LHCN-M2 (cell line): ENCODE data around the gene RSRC2. TPM values are rescaled to one million over a fixed set of nuclear protein-coding genes. Genes with fewer than 3 reads are reported as not detected.
"Not testable (repeated sequence)": the region's sequence is repeated elsewhere in the genome, so short reads cannot be mapped to it uniquely, and the experiment has no call there.

ENCODE experiments used
- DNase-seq: peaks from one replicate; pipeline ENCODE4 v3.0.0-alpha.2; 2012; ENCODE audit warnings: low read depth
- total RNA-seq: library from RNA; depleted of rRNA; stranded (reverse); fragments of >200 nt; gene quantifications from 2 replicates; pipeline ENCODE4 v1.2.3, GENCODE V29; 2014

Gene RSRC2
- total RNA-seq, 1 experiment from 2014 or later: 52.0 TPM

DNA sequence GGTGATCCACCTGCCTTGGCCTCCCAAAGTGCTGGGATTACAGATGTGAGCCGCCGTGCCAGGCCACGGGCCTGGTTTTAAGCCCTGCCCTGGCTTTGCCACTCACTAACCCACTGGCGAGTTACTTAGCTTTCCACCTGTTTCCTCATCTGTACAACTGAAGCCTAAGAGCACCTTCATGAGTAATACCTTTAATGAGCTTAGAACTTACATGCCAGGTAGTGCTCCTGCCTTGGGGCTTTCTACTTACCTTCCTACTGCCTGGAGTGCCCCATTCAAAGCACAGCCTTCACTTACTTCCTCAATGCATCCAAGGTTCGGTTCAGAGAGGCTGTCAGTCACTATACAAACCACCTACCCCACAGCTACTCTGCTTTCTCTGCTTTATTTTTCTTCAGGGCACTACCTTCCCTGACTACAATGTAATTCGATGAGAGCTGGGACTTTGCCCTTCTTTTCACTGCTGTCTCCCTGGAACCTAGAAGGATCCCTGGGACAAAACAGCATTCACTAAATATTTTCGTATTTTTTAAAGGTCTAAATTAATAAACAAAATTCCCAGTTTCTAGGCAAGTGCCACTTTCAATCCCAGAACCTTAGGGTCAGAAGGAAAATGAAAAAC lies 39.8 kb downstream of the RSRC2 start:
- no peak for DNase-seq

DNA sequence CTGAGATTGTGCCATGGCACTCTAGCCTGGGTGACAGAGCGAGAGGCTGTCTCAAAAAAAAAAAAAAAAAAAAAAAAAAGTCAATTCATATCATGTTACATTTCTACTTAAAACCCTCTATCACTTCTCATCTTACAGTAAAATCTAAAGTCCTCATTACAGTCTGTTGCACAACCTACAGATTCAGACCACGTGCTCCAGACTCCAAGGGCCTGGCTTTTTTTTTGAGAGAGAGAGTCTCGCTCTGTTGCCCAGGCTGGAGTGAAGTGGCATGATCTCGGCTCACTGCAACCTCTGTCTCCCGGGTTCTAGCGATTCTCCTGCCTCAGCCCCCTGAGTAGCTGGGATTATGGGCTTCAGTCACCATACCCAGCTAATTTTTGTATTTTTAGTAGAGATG lies 40.4 kb downstream of the RSRC2 start:
- peak; percentile 37 for DNase-seq

DNA sequence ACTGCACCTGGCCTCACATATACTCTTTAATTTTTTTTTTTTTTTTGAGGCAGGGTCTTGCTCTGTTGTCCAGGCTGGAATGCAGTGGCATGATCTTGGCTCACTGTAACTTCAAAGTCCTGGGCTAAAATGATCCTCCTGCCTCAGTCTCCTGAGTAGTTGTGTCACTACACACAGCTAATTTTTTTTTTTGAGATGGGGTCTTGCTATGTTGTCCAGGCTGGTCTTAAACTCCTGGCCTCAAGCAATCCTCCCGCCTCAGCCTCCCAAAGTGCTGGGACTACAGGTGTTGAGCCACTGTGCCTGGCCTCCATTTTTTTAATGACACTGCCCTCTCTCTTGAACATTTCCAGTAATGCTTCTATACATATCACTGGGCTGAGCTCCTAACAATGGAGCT lies 42.4 kb downstream of the RSRC2 start:
- not testable (repeated sequence) for DNase-seq

DNA sequence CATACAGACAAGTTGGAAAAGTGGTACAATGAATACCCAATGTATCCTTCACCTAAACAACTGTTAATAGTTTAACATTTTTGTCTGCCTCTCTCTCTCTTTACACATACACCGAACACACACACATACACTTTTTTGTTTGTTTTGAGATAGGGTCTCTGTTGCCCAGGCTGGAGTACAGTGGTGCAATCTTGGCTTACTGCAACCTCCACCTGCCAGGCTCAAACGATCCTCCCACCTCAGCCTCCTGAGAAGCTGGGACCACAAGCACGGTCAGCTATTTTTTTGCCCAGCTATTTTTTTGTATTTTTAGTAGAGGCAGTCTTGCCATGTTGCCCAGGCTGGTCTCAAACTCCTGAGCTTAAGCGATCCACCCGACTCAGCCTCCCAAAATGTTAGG lies 42.8 kb downstream of the RSRC2 start:
- DNase-seq: no peak

DNA sequence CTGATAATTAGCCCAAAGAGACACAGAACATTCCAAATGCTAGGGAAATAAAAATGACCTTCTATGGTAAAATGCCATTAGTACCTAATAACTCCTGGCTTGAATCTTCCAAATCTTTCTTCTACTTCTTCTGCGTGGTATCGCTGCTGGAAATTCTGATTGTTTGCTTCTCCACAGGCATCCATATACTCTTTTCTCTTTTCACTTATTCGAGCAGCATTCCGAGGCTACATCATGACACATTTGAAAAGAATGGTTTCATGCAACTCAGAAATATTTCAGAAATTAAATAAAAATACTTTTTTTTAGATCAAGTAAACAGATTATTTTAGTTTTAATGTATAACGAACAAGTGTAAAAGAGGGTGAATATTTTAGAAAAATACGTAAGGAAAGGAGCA lies 44.9 kb downstream of the RSRC2 start:
- no peak for DNase-seq

DNA sequence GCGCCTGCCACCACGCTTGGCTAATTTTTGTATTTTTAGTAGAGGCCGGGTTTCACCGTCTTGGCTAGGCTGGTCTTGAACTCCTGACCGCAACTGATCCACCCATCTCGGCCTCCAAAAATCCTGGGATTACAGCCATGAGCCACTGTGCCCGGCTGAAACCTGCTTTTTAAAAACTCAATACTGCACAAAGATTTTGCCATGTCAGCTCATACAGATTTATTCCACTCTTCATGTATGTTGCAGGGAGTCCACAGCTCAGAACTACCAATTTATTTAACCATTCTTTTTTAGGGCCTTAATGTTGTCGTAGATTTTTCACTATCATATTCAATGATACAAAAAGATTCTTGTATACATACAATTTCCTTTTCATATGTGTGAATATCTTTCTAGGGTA lies 46.0 kb downstream of the RSRC2 start:
- no peak for DNase-seq

DNA sequence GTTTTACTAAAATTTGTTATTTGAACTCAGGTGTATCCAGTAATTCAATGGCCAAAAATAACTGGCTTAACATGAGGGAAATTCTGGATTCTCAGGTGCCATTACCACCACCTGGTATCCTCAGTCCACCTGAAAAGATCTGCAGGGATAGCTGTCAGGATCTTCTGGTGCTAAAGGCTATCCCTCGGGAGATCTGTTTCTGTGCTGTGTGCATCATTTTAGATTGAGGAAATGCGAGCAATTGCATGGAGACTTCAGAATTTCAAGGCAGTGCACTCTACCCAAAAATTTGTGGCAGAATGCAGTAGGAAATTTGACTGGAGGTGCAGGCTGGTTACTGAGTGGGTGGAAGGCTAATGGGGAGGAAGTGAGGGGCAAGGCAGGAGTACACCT lies 52.4 kb downstream of the RSRC2 start:
- DNase-seq: no peak

DNA sequence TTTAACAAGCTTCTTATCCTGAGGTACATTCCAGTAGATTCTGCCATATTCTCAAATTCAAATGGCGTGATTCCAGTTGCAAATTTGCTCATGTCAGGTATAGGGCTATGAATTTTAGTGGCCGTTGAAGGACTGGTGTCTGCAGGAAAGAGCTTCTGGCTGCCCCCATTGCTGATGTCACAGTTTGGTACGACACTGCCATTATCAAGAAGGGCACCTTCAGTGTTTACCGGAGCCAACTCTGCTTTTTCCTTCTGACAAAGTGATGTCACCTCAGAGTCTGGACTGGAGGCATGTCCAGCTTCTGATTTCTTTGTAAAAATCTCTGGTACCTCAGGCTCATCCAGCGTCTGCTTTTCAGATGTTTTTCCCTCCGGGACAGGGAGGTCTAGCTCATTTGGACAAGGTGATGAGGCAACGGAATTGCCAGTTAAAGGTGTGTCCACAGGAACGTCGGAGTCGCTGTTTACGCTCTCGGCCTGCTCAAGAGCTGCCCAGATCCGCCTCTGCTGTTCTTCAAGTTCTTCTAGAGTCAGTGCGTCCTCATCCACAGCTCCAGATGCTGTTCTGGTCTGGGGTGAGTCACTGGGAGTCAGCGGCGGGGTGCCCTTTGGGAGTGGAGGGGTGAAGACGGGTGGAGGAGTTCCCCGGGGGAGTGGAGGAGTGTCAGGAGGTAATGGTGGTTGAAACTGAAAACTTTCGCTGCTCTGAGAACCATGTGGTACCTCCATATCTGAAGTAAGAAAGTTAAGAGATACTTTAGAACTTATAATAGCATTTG lies 53.0 kb downstream of the RSRC2 start:
- peak; percentile 78 for DNase-seq

DNA sequence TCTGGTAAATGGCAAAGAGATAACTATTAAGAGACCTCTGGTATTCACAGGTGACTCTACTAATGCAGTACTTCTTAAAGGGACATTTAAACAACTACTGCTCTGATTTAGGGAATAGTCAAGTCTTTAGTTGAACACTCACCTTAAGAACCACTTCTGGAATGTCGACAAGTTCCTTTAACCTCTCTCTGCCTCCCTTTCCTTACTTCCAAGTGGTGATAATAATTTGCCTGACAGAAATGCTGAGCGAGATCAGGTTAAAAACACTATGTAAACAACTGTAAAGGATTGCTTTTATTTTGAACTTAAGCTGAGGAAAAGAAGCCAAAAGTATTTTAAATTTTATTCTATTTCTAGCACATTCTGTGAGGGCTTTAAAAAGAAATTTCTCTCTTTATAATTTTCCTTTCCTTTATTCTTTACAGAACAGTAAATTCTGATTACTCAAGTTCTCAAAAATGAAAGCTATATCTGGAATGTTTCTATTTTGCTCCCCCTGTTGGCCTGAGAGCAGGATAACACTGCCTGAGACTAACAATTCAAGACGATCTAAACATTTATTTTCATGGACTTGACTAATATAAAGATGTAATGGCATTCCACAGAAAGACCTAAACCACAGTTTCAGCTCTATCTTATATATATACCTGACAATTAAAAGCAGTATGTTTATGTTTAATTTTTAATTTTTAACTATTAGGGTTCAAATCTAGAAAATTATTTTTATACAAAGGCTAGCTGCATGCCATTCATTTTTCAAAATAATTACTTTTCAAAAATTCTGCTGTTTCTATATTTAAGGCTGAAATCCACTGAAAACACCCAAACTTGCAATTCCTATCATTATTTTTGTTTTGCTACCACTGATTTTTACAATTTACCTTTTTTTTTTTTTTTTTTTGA lies 55.2 kb downstream of the RSRC2 start:
- DNase-seq: peak; percentile 73

DNA sequence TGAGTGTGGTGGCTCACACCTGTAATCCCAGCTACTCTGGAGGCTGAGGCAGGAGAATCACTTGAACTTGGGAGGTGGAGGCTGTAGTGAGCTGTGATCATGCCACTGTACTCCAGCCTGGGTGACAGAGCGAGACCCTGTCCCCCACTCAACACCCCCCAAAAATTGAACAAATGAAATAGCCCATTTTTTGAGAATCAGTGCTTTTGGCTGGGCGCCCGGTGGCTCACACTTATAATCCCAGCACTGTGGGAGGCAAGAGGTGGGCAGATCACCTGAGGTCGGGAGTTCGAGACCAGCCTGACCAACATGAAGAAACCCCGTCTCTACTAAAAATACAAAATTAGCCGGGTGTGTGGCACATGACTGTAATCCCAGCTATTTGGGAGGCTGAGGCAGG lies 56.2 kb downstream of the RSRC2 start:
- not testable (repeated sequence) for DNase-seq

DNA sequence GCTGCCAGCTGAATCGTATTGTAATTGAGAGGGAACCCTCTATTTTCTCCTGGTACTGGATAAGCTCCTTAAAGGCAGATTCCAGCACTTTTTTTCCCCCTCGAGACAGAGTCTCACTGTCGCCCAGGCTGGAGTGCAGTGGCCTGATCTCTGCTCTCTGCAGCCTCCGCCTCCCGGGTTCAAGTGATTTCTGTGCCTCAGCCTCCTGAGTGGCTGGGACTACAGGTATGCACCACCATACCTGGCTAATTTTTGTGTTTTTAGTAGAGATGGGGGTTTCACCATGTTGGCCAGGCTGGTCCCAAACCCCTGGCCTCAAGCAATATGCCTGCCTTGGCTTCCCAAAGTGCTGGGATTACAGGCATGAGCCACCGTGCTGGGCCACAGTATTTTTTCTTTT lies 56.9 kb downstream of the RSRC2 start:
- DNase-seq: not testable (repeated sequence)

DNA sequence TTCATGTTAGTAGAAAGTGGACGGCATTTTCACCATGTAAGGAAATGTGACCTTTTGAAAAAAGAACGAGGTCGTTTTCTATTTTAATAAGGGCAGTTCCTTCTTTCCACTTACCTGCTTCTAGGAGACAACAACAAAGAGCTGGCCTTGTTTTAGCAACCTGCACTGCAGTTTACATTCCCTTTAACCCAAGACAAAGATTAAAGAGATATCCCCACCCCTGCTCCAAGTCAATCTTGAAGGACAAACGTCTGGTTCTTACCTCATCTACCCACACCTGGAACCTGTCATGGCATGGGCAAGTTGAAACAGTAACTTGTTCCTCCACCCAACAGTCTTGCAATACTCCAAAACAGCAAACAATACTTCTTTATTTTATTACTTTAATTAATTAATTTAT lies 58.8 kb downstream of the RSRC2 start:
- DNase-seq: no peak

DNA sequence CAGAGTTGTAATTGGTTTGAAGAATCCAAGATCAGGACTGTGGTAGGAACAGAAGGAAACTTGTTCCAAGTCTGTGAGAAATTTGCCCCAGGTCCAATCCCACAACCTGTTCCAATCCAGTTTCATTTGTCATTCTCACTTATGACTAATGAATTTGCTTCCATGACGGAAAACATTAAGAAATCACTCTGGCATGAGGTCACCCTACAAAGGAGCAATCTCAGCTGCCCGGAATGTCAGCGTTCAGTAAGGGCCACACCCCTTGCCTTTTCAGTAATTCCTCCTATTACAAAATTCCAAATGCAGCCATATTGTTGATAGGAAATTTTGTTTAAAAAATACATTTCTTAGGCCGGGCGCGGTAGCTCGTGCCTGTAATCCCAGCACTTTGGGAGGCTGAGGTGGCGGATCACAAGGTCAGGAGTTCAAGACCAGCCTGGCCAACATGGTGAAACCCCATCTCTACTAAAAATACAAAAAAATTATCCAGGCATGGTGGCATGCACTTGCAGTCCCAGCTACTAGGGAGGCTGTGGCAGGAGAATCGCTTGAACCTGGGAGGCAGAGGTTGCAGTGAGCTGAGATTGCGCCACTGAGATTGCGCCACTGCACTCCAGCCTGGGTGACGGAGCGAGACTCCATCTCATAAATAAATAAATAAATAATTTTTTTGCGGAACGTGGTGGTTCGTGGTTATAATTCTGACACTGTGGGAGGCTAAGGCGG lies 62.3 kb downstream of the RSRC2 start:
- DNase-seq: peak; percentile 97

DNA sequence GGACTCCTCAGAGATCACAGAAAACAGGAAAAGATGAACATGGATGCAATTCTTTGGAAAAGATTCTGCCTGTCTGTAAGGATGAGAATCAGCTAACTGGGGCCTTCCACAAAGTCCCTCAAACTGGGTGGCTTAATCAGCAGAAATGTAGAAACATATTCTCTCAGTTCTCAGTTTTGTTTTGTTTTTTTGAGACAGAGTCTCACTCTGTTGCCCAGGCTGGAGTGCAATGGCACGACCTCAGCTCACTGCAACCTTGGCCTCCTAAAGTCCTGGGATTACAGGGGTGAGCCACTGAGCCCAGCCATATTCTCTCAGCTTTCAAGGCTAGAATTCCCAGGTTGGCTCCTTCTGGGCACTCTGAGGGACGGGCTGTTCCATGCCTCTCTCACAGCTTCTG lies 66.1 kb downstream of the RSRC2 start:
- no peak for DNase-seq

DNA sequence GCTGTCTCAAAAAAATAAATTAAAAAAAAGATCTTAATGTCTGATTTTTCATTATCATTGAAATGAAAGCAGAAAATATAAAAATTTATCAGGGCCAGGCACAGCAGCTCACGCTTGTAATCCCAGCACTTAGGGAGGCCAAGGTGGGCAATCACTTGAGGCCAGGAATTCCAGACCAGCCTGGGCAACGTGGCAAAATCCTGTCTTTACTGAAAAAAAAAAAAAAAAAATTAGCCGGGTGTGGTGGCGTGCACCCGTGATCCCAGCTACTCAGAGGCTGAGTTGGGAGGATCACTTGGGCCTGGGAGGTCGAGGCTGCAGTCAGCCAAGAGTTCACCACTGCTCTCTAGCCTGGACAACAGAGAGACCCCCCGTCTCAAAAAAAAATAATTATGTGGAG lies 66.7 kb downstream of the RSRC2 start:
- DNase-seq: no peak

DNA sequence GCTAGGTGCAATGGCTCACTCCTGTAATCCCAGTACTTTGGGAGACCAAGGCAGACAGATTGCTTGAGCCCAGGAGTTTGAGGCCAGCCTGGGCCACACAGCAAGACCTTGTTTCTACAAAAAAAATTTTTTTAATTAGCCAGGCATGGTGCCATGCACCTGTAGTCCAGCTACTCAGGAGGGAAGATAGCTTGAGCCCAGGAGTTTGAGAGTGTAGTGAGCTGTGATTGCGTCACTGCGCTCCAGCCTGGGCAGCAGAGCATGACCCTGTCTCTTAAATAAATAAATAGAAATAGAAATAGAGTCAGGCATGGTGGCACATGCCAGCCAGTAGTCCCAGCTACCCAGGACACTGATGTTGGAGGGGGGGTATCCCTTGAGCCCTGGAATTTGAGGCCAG lies 67.5 kb downstream of the RSRC2 start:
- no peak for DNase-seq

DNA sequence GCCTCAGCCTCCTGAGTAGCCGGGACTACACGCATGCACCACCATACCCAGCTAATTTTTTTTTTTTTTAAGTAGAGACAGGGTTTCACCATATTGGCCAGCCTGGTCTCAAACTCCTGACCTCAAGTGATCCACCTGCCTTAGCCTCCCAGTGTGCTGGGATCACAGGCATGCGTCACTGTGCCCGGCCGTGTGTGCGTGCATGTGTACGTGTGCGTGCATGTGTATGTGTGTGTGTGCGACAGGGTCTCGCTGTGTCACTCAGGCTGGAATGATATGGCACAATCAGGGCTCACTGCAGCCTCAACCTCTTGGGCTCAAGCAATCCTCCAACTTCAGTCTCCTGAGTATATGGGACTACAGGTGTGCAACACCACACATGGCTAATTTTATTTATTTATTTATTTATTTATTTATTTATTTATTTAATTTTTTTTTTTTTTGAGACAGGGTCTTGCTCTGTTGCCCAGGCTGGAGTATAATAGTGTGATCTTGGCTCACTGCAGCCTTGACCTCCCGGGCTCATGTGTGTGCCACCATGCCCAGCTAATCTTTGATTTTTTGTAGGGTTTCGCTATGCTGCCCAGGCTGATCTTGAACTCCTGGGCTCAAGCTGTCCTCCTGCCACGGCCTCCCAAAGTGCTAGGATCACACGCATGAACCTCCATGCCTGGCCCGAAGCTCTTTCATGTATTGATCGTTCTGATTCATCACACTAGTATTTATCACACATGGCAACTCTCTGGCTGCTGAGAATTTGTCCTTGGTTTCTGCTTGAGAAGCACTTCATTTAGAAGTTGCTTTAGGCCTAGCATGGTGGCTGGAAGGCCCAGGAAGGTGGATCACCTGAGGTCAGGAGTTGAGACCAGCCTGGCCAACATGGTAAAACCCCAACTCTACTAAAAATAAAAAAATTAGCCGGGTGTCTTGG lies 68.4 kb downstream of the RSRC2 start:
- DNase-seq: no peak

DNA sequence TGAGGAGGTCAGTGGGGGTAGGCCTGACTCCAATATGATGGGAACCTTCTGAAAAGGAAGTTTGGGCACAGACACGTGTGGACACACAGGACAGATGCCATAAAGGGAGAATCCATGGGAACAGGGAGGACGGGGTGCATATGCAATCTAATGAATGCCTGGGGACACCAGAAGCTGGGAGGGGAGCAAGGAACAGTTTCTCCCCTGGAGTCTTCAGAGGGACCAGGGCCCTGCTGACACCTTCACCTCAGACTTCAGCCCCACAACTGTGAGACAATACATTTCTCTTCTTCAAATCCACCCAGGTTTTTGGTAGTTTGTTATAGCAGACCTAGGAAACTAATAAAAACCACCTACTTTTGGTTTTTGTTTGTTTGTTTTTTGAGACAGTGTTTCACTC lies 69.1 kb downstream of the RSRC2 start:
- DNase-seq: no peak

DNA sequence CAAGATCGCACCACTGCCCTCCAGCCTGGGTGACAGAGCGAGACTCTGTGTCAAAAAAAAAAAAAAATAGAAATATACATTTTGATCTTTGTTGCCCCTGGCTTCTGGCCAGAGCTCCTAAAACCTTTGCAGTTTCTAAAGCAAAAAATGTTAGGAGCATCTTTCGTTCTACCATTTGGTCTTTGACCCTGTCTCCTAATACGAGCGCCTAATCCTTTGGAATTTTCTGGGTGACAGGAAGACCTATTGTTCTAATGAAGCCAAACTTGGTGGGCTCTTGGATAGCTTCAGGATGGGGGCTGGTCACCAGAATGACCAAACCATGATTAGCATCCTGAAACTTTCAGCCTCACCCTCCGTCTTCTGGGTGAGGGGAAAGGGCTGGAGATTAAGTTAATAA lies 72.0 kb downstream of the RSRC2 start:
- DNase-seq: no peak

DNA sequence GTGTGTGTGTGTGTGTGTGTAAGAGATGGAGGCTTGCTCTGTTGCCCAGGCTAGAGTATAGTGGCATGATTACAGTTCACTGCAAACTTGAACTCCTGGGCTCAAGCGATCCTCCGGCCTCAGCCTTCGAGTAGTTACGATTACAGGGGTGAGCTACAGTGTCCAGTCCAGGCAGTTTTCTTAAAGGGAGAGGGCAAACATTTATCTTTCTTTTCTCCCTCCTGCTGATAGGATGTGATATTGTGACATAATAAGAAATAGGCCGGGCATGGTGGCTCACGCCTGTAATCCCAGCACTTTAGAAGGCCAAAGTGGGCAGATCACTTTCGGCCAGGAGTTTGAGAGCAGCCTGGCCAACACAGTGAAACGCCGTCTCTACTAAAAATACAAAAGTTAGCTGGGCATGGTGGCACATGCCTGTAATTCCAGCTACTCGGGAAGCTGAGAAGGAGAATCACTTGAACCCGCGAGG lies 72.5 kb downstream of the RSRC2 start:
- DNase-seq: no peak
